B cell (primary cell): Measurements from ENCODE around the gene FIBCD1. TPM values are rescaled to one million over a fixed set of nuclear protein-coding genes. Genes with fewer than 3 reads are reported as not detected.

Experiments used
- ATAC-seq: fragments of 200-7000 bp; cut with Tn5 transposase; one replicate; pipeline ENCODE4 v1.10.0; 2021; ENCODE audit warnings: low read depth, mild to moderate bottlenecking, moderate number of reproducible peaks, moderate library complexity
- CTCF ChIA-PET: fragments of 350-600 bp; sonication (Branson Sonifier 250); formaldehyde crosslinking; loops from one replicate; lab custom pipeline; 2021; ENCODE audit warnings: antibody characterized with exemption, inconsistent platforms; lab: Charles Lee
- POLR2A ChIA-PET: fragments of 350-600 bp; sonication (Branson Sonifier 250); formaldehyde crosslinking; loops from one replicate; lab custom pipeline; 2021; ENCODE audit warnings: antibody characterized with exemption; lab: Charles Lee
- DNase-seq: peaks from one replicate; pipeline ENCODE4 v3.0.0; 2013
- H2AFZ ChIP-seq: 2 replicates; pipeline ENCODE4 v1.6.1; 2012; ENCODE audit warnings: mild to moderate bottlenecking, low read depth, low read length; ENCODE audit not compliant: insufficient read depth, poor library complexity, severe bottlenecking
- H3K27ac ChIP-seq, 2 donors: 1 replicate in 1 of 2; 2 replicates in 1 of 2; pipeline ENCODE4 v1.5.1; 2012 to 2013; ENCODE audit warnings: low read length in 2 of 2, mild to moderate bottlenecking in 2 of 2, moderate library complexity in 1 of 2
- H3K27me3 ChIP-seq, 4 experiments: fragments of 200-600 bp in 1 of 4; sonication (generic) in 1 of 4; replicated peaks in 1 of 4; 1 replicate in 2 of 4; 2 replicates in 2 of 4; pipeline versions ENCODE4 v1.6.1 to v1.7.0; 2013 to 2016; ENCODE audit warnings: low read length in 3 of 4, mild to moderate bottlenecking in 2 of 4, mixed read lengths in 1 of 4, moderate library complexity in 1 of 4; ENCODE audit not compliant: insufficient read depth in 4 of 4, control insufficient read depth in 3 of 4; ENCODE audit errors: control extremely low read depth in 1 of 4
- H3K36me3 ChIP-seq, 2 experiments: replicated peaks in 1 of 2; 1 replicate in 1 of 2; 2 replicates in 1 of 2; pipeline versions ENCODE4 v1.6.1 to v1.7.1; 2013; ENCODE audit warnings: low read length in 1 of 2; ENCODE audit not compliant: insufficient read depth in 2 of 2, control insufficient read depth in 1 of 2; ENCODE audit errors: control extremely low read depth in 1 of 2, extremely low read depth in 1 of 2
- H3K4me1 ChIP-seq, 2 donors: fragments of 200-600 bp in 1 of 2; sonication (generic) in 1 of 2; 1 replicate in 1 of 2; 2 replicates in 1 of 2; pipeline versions ENCODE4 v1.5.1 to v1.6.1; 2013 to 2017; ENCODE audit warnings: low read length in 2 of 2; ENCODE audit not compliant: control insufficient read depth in 2 of 2, insufficient read depth in 2 of 2
- H3K4me2 ChIP-seq: replicated peaks from 2 replicates; pipeline ENCODE3; 2012; ENCODE audit warnings: mild to moderate bottlenecking, low read depth, low read length; ENCODE audit not compliant: poor library complexity, severe bottlenecking
- H3K4me3 ChIP-seq, 5 experiments: fragments of 200-600 bp in 1 of 5; sonication (generic) in 1 of 5; 1 replicate in 3 of 5; 2 replicates in 2 of 5; pipeline versions ENCODE4 v1.5.1 to v1.7.0; 2011 to 2016; ENCODE audit warnings: low read length in 4 of 5, mild to moderate bottlenecking in 4 of 5, low read depth in 2 of 5, control low read depth in 1 of 5, moderate library complexity in 1 of 5; ENCODE audit not compliant: insufficient read depth in 1 of 5; ENCODE audit errors: control extremely low read depth in 1 of 5, extremely low read depth in 1 of 5
- H3K79me2 ChIP-seq: fragments of 200-600 bp; sonication (generic); one replicate; pipeline ENCODE4 v1.6.0; 2016; ENCODE audit warnings: low read length; ENCODE audit not compliant: control insufficient read depth, insufficient read depth
- H3K9ac ChIP-seq: fragments of 200-600 bp; sonication (generic); 2 replicates; pipeline ENCODE4 v1.6.1; 2017; ENCODE audit warnings: mild to moderate bottlenecking, low read length, moderate library complexity
- H3K9me3 ChIP-seq, 3 donors: one replicate each; pipeline versions ENCODE4 v1.6.1 to v1.7.1; 2013; ENCODE audit warnings: low read length in 2 of 3; ENCODE audit not compliant: control insufficient read depth in 2 of 3, insufficient read depth in 1 of 3; ENCODE audit errors: control extremely low read depth in 1 of 3
- H4K20me1 ChIP-seq: 2 replicates; pipeline ENCODE4 v1.6.0; 2012; ENCODE audit warnings: mild to moderate bottlenecking, low read length; ENCODE audit not compliant: insufficient read depth, control insufficient read depth, poor library complexity, severe bottlenecking
- H3K27ac Mint-ChIP-seq: one replicate; pipeline ENCODE4 v1.8.0; 2021; ENCODE audit warnings: mixed read lengths
- H3K27me3 Mint-ChIP-seq: one replicate; pipeline ENCODE4 v1.8.0; 2021; ENCODE audit warnings: mixed read lengths
- H3K4me1 Mint-ChIP-seq: one replicate; pipeline ENCODE4 v1.8.0; 2021; ENCODE audit warnings: mixed read lengths
- H3K4me3 Mint-ChIP-seq: one replicate; pipeline ENCODE4 v1.8.0; 2021; ENCODE audit warnings: mixed read lengths
- H3K9me3 Mint-ChIP-seq: one replicate; pipeline ENCODE4 v1.8.0; 2022; ENCODE audit warnings: mixed read lengths; ENCODE audit not compliant: insufficient read depth
- EZH2 ChIP-seq: IDR thresholded peaks from 2 replicates; pipeline ENCODE4 v1.6.1; 2012; ENCODE audit warnings: borderline replicate concordance, low read depth, mild to moderate bottlenecking, moderate library complexity, low read length; ENCODE audit not compliant: insufficient read depth, poor library complexity, severe bottlenecking
- WGBS: methylation state at CpG from one replicate; pipeline ENCODE4 v1.1.5; 2013; ENCODE audit warnings: missing lambda C conversion rate; ENCODE audit not compliant: insufficient coverage; 5-methylcytosine and 5-hydroxymethylcytosine counted together
- intact Hi-C: fragments of 100-400 bp; cut with micrococcal nuclease; formaldehyde crosslinking; loops from one replicate; pipeline ENCODE4 v1.10.0; 2022
- polyA plus RNA-seq: library from polyadenylated mRNA; depleted of rRNA; stranded (reverse); fragments of >200 nt; gene quantifications from 2 replicates; pipeline ENCODE4 v1.2.3, GENCODE V29; 2012
- total RNA-seq, 2 donors: library from RNA; stranded (reverse); fragments of 120-200 nt in 1 of 2; gene quantifications; 1 replicate in 1 of 2; 2 replicates in 1 of 2; pipeline versions ENCODE4 v1.2.3 to v1.2.4, GENCODE V29; 2013 to 2022
- TF ChIP-seq, protein P1 (sequence below): fragments of 200-600 bp; IDR thresholded peaks from one replicate; pipeline ENCODE4 v1.8.0; 2022; ENCODE audit warnings: antibody characterized with exemption, mild to moderate bottlenecking

The FIBCD1 gene
- total and polyA plus RNA-seq, 2 donors (not counting 1 experiment from before 2014, with no cell fraction given), result not detected

- ChIA-PET CTCF (interaction anchor here (0.6 kb wide), 1 partner anchor 25 kb away, joined by 4 read pairs; no protein-coding TSS in a partner anchor), POLR2A (no interaction called here)
- H3K9me3 Mint-ChIP-seq, result no peaks in the 10 kb centered on the region
- H3K36me3 ChIP-seq, result no peaks in the 10 kb centered on the region
- 79% methylated on average over 34 of the region's 34 CpGs for WGBS
- intact Hi-C loops, result no loop called here
- no peak for TF ChIP-seq EZH2
- TF ChIP-seq, protein P1, sequence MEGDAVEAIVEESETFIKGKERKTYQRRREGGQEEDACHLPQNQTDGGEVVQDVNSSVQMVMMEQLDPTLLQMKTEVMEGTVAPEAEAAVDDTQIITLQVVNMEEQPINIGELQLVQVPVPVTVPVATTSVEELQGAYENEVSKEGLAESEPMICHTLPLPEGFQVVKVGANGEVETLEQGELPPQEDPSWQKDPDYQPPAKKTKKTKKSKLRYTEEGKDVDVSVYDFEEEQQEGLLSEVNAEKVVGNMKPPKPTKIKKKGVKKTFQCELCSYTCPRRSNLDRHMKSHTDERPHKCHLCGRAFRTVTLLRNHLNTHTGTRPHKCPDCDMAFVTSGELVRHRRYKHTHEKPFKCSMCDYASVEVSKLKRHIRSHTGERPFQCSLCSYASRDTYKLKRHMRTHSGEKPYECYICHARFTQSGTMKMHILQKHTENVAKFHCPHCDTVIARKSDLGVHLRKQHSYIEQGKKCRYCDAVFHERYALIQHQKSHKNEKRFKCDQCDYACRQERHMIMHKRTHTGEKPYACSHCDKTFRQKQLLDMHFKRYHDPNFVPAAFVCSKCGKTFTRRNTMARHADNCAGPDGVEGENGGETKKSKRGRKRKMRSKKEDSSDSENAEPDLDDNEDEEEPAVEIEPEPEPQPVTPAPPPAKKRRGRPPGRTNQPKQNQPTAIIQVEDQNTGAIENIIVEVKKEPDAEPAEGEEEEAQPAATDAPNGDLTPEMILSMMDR, result no peak
- no peaks in the 10 kb centered on the region for H4K20me1 ChIP-seq
- H3K27me3 ChIP-seq, result no peaks in the 10 kb centered on the region
- H3K4me3 Mint-ChIP-seq, result no peak overlapping the region
- H3K27me3 Mint-ChIP-seq, result peaks cover 9% of the 10 kb centered on the region
- H3K27ac ChIP-seq, result no peak overlapping the region
- DNase-seq (no peak), ATAC-seq (no peak)
- H3K9ac ChIP-seq, result no peak overlapping the region
- no peak overlapping the region for H3K4me3 ChIP-seq
- H3K79me2 ChIP-seq, result no peaks in the 10 kb centered on the region
- no peaks in the 10 kb centered on the region for H3K4me1 ChIP-seq
- H2AFZ ChIP-seq, result no peak overlapping the region
- H3K9me3 ChIP-seq, result no peaks in the 10 kb centered on the region
- H3K27ac Mint-ChIP-seq, result no peak overlapping the region
- H3K4me1 Mint-ChIP-seq, result no peaks in the 10 kb centered on the region
- no peak overlapping the region for H3K4me2 ChIP-seq
These were observed 21.7 kb downstream of the FIBCD1 start for GRCh38 chr9:130917168-130917960.

GRCh38 chr9:130915096-130915447 lies 24.0 kb downstream of the FIBCD1 start:
- no peak overlapping the region for H3K27ac Mint-ChIP-seq

More at GRCh38 chr9:130915096-130915447, 24.0 kb downstream of the FIBCD1 start:
- ATAC-seq, result no peak
- Histone ChIP-seq H3K4me3 (no peak overlapping the region), H3K9me3 (no peaks in the 10 kb centered on the region), H4K20me1 (no peaks in the 10 kb centered on the region), H3K4me2 (no peak overlapping the region), H3K9ac (no peak overlapping the region), H3K4me1 (no peaks in the 10 kb centered on the region), H3K27ac (no peak overlapping the region), H3K36me3 (no peaks in the 10 kb centered on the region), H3K79me2 (no peaks in the 10 kb centered on the region), H2AFZ (no peak overlapping the region), H3K27me3 (no peaks in the 10 kb centered on the region)
- DNase-seq, result no peak
- Mint-ChIP-seq H3K4me3 (no peak overlapping the region), H3K27me3 (peaks cover 2% of the 10 kb centered on the region), H3K4me1 (no peaks in the 10 kb centered on the region), H3K9me3 (no peaks in the 10 kb centered on the region)
- no peak for TF ChIP-seq EZH2
- TF ChIP-seq, protein P1, result no peak
- 80% methylated on average over 8 of the region's 8 CpGs for WGBS
- intact Hi-C loops, result no loop called here
- ChIA-PET CTCF (no interaction called here), POLR2A (no interaction called here)
